Amniotic epithelial cell (primary cell): ENCODE measurements around the gene NOG.

Experiments used
- DNase-seq: peaks from one replicate; pipeline ENCODE4 v3.0.0-alpha.2; 2010; ENCODE audit warnings: low read depth

The NOG gene

GRCh38 chr17:56597495-56597990, 4.0 kb downstream of the NOG start:
- no peak for DNase-seq

- no peak for DNase-seq
Measured at GRCh38 chr17:56598466-56598865, 5.0 kb downstream of the NOG start.

DNA sequence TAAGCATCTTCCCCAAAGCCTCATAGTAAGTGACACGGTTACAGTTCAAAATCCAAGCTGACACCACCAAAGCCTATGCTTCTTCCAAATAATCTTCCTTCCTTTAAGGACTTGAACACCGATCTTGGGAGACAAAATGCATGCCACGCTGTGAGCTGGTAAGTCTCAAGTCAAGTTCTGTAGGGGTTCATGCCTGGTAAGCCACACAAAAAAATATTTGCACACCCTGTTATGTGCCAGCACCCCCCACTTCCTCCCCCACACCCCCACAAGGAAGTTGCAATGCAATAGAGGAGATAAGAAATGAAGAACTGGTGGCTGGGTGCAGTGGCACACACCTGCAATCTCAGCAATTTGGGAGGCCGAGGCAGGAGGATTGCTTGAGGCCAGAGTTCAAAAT, 5.6 kb downstream of the NOG start:
- no peak for DNase-seq

GRCh38 chr17:56599566-56599965, 6.1 kb downstream of the NOG start:
- no peak for DNase-seq

- DNase-seq: no peak
Measured at GRCh38 chr17:56600256-56600655, 6.8 kb downstream of the NOG start.

DNA sequence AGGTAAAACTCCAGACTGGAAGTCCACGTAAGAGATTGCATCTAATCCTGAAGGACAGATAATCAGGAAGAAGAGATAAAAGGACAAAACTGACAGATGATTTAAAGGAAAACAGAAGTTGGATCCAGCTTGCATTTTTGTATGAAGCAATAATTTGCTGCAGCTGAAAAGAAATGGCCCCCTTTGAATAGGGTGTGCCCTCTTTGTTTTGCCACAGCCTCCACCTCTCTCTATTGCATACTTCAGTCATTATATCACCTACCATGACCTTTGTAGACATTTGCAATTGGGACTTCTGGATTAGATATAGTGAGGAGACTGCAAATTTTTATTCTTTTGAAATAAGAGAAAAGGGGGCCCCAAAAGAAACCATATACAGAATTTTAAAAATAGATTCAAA, 8.1 kb downstream of the NOG start:
- DNase-seq: no peak

GRCh38 chr17:56602292-56603130, 9.0 kb downstream of the NOG start:
- DNase-seq: no peak

- peak; percentile 62 for DNase-seq
Measured at GRCh38 chr17:56603486-56604238, 10.2 kb downstream of the NOG start.

DNA sequence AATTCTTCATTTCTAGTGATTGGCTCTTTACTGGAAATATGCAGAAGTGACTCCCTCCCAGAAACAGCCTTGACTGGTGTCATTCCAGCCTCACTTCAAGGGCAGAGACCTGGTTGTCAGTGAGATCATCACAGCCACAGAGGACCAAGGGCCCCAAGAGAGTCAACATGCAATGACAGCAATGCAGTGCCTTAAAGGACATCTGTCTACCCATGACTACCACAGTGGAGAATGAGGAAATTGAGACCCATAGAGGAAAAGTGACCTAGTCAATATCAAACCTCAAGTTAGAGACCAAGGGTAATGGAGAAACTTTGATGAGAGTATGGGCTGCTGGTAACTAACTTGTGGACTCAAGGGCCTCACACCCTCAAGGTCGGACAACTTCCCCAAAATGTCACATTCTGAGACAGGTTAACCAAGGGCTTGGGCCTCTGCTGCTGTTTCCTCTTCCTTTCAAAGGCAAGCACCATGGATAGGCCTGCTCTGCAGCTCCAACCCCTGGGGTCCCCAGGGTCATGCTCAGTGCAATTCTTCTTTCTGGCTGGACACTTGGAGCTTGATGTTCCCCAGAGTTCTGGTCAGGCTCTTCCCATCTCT, 11.3 kb downstream of the NOG start:
- DNase-seq: no peak

GRCh38 chr17:56608944-56609343, 15.4 kb downstream of the NOG start:
- DNase-seq: no peak

DNA sequence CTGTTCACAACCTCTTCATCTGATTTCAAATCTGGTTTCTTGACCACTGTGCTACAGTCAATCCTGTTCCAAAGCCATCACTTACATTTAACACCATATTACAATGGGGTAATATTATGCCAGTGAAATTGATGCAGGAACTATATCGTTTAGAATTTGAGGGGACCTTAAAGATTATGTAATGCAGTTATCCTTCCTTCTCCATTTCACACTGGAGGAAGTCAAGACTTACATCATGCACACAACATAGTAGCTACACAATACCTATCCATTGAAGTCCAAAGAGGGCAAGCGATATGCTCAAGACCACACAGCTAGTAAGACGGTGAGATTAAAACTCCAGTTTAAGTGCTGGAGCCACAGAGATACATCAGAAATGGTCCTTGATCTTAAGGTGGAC, 16.8 kb downstream of the NOG start:
- no peak for DNase-seq

- no peak for DNase-seq
Measured at GRCh38 chr17:56613131-56613530, 19.6 kb downstream of the NOG start.

DNA sequence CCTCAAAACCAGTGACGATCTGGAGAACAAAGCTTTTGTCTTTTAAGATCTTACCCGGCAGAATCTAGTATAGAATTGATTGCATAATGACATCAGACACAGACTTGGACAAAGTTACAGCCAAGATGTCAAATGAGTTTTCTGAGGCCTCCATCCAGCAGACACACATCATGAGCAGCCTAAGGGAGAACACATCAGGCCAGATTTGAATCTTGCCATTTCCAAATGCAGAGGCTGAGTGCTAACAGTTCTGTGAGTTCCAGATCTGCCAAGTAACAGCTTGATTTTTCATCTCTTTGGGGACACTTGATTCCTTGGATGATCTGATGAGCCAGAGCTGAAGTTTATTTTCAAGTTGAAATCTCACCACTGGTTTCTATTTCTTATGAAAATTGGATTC, 21.0 kb downstream of the NOG start:
- no peak for DNase-seq

DNA sequence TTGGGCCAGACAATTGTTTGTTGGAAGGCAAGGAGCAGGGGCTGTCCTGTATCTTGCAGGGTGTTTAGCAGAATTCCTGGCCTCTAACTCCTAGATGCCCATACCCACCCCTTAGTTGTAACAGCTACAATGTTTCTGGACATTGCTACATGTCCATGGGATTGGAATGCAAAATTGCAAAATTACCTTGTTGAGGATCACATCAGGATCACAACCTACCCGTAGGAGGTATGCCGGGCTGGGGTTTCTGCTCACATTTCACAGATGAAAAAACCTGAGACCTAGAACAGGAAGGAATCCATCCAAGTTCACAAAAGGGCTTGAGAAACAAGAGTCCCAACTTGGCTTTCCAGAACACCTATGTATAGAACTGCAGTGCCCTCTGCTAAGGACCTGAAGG, 22.7 kb downstream of the NOG start:
- DNase-seq: no peak

DNA sequence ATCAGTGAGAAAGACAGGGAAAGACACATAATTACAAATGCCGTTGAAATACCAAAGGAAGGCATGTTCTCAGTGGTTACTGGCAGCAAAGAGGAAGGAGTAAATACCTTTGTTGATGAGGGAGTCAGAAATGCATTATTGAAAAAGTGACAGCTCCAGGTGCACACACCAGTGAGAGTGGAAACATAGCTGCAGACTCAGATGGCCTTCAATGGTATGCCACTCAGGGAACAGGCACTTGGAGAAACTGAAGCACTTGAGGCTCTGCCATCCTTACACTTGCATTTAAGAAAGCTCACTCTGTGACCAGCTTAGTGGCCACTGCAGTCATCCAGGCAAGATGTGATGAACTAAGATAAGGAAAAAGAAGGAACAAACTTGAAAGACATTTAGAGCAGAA, 29.9 kb downstream of the NOG start:
- no peak for DNase-seq

DNA sequence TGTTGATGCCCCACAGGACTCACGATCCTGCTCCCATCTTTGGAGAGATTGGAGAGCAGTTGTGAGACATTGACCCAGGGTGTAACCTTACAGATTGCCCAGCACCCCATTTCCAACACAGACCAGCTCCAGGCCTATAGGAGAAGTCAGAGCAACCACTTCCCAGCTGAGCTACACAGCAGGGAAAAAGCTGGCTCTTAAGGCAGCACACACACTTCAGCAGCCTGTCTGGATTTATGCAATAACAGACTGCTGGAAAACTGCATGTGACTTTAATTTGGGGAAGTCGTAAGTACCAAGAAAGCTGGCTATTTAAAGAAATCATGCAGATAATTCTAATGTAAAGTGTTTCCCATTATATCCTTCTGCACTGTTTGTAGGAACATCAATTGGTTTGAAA, 30.8 kb downstream of the NOG start:
- no peak for DNase-seq

DNA sequence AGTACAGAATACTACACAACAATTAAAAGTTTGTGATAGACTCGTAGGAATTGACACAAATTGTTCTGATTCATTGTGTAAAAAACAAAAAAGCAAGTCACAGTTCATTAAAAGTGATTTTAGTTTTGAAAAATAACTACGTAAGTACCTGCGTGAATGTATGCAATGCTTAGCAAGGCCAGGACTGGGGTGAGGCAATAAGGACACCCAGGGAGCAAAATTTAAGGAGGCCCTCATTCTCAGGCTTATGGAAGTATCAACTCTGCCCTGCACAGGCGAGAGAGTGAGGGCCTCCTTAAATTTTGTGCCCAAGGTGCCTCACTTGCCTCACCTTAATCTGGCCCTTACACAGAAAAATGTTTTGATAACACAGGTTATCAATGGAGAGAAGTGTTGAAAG, 31.4 kb downstream of the NOG start:
- DNase-seq: no peak

GRCh38 chr17:56629531-56630075, 36.1 kb downstream of the NOG start:
- DNase-seq: peak; percentile 2

GRCh38 chr17:56630202-56630601, 36.7 kb downstream of the NOG start:
- DNase-seq: no peak

GRCh38 chr17:56633681-56634080, 40.2 kb downstream of the NOG start:
- no peak for DNase-seq

DNA sequence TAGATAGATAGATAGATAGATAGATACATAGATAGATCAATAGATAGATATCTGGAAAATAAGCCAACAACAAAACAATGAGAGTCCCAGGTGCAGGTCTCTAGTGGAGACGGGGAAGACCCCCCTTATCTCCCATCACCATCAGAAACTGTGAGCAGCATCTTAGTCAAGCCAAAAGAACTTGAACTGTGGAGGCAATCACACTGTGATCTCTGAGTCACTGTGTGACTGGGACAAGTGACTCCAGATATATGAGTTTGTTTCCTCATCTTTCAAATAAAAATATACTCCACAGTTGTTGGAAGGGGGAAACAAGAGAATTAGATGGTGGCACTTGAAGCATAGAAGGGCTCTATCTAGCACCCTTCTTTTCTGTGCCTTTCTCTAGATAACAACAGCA, 42.1 kb downstream of the NOG start:
- no peak for DNase-seq

GRCh38 chr17:56636265-56636664, 42.8 kb downstream of the NOG start:
- DNase-seq: no peak

GRCh38 chr17:56637254-56637653, 43.8 kb downstream of the NOG start:
- no peak for DNase-seq
